GM19467 (cell line): Measurements from ENCODE around the gene KYNU.

Experiments
- ATAC-seq: cut with Tn5 transposase; IDR thresholded peaks from one replicate; pipeline ENCODE4 v1.9.1; 2021; ENCODE audit warnings: mild to moderate bottlenecking, moderate library complexity; ENCODE audit not compliant: unreplicated experiment

KYNU gene

DNA sequence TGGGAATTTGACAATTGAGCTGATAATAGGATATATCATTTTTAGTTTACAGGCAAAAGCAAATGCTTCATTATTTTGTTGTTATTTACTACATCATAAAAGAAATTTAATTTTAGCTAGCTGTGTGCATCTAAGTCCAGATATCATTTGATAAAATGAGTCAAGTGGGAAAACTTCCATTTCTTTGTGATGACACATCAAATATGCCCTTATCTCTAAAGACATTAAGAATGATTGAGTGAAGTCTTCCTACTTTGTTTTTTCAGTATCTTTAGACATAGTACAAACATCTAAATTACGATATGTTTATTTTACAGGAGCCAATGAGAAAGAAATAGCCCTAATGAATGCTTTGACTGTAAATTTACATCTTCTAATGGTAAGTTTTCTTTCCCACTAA lies 77.0 kb downstream of the KYNU start:
- ATAC-seq: no peak

DNA sequence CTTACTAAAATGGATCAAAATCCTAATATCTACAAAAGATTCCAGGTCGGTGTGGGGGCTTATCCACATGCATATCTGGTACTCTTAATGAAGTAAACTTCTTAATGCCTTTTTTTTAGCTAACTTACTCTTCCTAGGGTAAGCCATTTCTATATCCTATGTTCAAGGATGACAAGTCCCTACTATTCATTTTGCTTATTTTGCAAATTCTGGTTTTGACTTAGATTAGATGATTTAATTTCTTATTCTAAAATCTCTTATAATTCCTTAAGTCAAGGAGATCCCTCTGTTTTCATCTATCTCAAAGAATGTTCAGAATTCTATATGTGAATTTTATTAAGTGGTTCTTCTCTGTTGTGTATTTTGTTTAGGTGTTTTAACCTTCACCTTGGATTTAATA lies 79.7 kb downstream of the KYNU start:
- no peak for ATAC-seq

DNA sequence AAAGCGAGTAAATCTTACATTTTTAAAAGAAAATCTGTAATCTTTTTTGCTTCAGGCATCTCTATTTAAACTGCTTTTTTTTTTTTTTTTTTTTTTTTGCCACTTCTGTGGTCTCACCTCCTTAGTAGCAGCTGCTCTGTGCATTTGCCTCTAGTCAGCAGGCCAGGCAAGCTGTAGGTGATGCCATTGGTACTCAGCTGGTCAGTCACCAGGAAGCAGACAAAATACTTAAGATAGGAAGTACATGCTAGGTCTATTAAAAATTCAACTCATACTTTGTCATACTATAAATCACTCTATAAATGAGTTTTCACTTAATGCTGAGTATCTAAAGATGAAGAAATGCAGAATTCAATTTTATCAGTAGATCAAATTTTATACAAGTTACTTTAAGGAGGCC lies 83.7 kb downstream of the KYNU start:
- no peak for ATAC-seq

- no peak for ATAC-seq
These were observed 88.0 kb downstream of the KYNU start for GRCh38 chr2:142965443-142965842.

DNA sequence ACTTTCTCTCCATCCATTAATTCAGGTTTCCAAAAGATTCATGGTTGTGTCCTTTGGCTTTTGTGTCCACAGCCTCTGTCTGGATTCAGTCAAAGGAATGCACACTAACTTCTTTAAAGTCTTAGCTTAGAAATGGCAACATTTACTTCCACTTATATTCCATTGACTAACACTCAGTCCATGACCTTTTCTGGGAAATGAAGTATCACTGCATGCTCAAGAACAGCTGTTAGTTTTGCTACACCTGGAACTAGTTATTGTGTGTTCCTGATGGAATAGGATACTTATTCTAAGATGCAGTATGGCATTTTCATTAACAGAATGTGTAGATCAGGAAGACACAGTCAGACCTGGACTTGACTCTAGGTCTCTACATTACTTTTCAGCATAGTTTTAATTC lies 88.8 kb downstream of the KYNU start:
- no peak for ATAC-seq

DNA sequence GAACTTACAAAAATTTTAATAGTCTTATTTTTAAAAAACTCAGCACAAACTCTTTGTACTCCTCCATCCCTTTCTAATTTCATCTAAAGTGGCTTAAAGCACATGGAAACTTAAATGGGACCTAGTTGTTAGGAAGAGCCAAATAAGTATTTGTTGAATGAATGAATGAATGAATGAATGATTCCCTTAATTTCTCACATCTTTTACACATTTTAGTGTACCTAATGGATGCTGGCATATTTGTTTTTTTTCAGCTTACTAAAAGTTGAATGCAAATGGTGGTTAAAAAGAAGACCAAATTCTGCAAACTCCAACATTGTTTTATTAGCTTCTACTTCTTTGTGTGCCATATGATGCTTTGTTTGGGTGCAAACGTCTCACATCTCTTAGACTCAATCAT lies 89.6 kb downstream of the KYNU start:
- ATAC-seq: no peak

DNA sequence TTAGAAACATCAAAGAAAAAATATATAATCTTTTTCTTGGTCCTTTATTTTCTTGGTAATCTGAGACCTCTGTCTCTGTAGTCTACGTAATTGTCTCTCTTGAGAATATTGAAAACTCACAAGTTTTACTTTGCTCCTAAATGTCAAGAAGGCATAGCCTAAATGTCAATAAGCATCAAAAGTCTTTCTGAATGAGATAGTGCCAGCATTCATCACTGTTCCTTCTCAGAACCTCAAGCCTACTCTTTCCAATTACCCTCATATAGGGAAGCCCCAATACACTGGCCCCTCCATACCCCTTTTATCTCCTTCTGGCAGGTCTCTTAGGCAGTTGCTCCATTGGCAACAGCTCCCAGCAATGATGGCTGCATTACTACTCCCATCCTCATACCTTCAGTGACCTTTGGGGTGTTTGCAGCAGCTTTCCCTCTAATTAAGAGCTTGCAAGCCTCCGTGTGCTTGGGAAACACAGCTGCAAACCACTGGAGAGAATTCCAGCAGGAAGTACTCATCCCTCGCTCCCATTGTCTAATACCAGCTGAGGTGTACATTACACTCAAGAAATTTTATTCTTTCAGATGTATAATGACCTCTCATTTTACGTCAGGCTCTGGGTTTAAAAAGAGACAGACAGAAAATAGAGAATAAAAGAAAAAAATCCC lies 95.8 kb downstream of the KYNU start:
- no peak for ATAC-seq

GRCh38 chr2:142973822-142974207 lies 96.4 kb downstream of the KYNU start:
- ATAC-seq: no peak

- peak; percentile 49 for ATAC-seq
These were observed 97.0 kb downstream of the KYNU start for GRCh38 chr2:142974288-142975024.

DNA sequence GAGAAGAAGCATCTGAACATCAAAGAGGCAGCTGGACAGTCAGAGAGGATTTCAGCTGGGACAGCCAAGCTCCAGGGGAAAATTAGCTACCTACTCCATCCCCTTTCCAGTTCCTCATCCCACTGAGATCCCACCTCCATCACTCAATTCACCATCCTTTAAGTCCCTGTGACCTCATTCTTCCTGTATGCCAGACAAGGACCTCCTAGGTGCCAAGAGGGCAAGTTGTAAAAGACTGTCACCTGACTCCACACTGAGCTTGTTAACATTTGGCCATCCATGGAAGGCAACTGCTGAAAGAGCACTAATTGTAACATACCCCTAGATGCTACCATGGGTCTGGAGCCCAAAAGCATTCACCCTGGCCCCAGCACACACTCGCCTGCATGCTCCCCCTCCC lies 97.8 kb downstream of the KYNU start:
- ATAC-seq: no peak

- ATAC-seq: no peak
These were observed 103.0 kb downstream of the KYNU start for GRCh38 chr2:142980246-142981068.

DNA sequence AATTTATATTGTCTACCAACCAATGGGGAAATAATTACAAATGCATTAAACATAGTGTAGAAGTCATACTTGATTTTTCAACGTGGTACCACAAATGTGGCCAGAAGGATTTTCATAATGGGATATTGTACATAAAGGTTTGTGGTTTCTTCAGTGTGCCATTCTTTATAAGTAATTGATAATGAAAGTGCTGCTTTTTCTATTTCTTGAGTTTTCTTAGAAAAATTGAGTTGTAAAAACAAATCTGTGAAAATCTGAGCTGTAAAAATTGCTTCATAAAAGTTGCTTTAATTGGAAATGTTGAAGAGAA lies 103.6 kb downstream of the KYNU start:
- ATAC-seq: no peak

- no peak for ATAC-seq
These were observed 104.3 kb downstream of the KYNU start for GRCh38 chr2:142981756-142982155.

GRCh38 chr2:142983174-142983573 lies 105.7 kb downstream of the KYNU start:
- peak; percentile 87 for ATAC-seq

GRCh38 chr2:142984657-142985056 lies 107.2 kb downstream of the KYNU start:
- ATAC-seq: no peak

- ATAC-seq: no peak
These were observed 109.6 kb downstream of the KYNU start for GRCh38 chr2:142987044-142987443.

DNA sequence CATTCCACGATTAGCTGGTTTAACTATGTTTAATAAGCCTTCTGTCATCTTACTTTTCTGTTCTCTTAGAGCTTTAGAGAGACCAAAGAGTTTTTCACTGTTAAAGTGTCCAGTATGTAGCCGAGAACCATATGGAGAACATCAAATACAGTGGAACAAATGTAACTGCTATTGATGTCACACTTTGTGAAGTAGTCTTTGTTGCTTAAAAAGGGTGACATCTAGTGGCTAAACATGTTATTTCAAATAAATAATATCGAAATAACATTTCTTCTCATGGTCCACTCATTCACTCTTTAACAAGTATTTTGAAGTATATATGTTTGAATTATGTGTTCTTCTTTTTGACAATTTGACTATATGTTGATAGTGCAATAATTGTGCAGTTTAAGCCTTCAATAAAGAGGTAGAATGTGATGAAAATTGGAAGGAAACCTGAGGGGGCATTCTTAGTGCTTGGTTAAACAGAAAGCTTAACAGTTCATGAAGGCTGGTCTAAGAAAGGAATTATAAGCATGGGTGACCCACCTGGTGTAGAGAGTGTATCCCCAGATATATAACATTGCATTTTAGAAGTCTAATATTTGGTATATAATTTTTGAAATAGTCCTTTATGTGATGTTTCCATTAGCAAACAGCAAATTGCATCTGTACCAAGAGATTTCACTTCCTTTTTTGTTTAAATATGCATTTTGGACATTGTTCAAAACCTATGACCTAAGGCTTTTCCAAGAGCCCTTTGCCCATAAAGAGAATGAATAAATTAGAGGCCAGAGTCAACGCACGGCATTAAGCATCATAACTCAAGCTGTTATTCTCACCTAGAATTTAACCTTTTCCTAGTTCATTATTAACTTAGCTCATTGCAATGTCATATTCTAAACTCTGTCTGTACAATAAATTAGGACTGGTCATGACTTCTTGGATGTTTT lies 112.1 kb downstream of the KYNU start:
- ATAC-seq: peak; percentile 70

- ATAC-seq: no peak
These were observed 113.8 kb downstream of the KYNU start for GRCh38 chr2:142991295-142991694.

- ATAC-seq: no peak
These were observed 115.4 kb downstream of the KYNU start for GRCh38 chr2:142992840-142993239.

DNA sequence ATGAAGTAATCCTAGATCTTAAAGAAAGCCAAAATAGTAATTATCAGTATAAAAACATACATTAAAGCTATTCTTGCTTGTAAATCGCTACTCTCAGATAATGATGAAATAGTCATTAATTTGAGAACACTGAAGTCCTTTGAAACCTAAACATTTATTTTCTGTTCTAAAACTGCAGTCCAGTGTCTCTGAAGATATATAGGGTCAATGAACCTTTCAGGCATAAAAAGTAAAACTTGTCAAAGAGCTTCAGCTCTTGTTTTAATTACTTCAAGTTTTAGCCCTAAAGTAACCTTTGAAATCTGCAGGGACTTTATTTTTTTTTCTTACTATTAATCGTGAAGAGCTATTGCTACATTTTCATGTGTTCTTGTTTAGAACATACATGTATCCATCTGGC lies 116.3 kb downstream of the KYNU start:
- no peak for ATAC-seq

- no peak for ATAC-seq
These were observed 117.2 kb downstream of the KYNU start for GRCh38 chr2:142994665-142995064.
